Stimulated activated CD8-positive, alpha-beta memory T cell treated with anti-CD3 and anti-CD28 coated beads, Interleukin-7, amount 100 ng/mL, for 1 hour (primary cell): ENCODE results near the gene ITSN1.
"Not testable (repeated sequence)": the region's sequence is repeated elsewhere in the genome, so short reads cannot be mapped to it uniquely, and the experiment has no call there.

ENCODE experiments used
- DNase-seq, 2 donors: peaks; one replicate each; pipeline ENCODE4 v3.0.0-alpha.2; 2020; ENCODE audit warnings: low read depth in 2 of 2

The ITSN1 gene

DNA sequence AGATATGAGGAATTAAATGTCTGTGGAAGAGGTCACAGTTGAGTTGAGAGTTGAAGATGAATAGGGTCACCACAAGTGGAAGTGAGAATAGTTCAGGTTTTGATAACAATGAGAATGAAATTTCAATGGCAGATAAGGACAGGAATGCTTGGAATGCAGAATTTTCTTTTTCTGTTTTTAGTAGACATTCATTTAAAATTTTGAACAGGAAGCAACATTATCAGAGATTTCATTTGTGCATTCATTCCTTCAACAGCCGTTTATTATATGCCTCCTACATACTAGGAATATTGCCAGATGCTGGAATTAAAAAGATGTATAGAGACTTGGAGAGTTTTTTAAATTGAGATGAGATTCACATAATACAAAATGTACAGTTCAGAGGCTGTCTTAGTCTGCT, 126.8 kb downstream of the ITSN1 start:
- no peak for DNase-seq

DNA sequence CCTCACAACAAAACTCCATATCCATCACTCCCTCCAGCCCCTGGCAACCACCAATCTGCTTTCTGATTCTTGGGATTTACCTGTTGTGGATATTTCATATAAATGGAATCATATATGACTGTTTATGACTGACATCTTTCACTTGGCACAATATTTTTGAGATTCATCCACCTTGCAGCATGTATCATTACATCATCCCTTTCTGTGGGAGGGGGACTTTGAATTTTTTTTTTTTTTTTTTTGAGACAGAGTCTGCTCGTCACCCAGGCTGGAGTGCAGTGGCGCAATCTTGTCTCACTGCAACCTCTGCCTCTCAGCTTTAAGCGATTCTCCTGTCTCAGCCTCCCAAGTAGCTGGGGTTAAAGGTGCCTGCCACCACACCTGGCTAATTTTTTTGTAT, 128.2 kb downstream of the ITSN1 start:
- DNase-seq, result no peak

DNA sequence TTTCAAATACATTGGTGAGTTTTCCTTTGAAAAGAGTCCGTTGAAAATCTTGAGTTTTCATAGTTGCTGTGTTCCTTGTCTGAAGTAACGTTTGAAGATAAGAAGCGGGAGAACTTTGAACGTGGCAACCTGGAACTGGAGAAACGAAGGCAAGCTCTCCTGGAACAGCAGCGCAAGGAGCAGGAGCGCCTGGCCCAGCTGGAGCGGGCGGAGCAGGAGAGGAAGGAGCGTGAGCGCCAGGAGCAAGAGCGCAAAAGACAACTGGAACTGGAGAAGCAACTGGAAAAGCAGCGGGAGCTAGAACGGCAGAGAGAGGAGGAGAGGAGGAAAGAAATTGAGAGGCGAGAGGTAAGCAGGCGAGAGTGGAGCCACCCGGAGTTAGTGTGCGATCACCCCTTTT, 129.7 kb downstream of the ITSN1 start:
- DNase-seq, result no peak

DNA sequence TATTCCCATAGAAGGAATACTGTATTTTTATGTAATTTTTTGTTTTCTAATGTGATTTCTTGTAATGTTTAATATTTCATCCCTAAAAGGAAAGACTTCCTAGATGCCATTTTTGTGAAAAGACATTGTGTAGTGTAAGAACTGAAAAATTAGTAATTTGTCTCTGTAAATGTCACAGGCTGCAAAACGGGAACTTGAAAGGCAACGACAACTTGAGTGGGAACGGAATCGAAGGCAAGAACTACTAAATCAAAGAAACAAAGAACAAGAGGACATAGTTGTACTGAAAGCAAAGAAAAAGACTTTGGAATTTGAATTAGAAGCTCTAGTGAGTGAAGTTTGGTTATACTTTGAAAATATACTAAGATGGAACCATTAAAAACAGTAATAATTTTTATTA, 132.2 kb downstream of the ITSN1 start:
- DNase-seq, result no peak

DNA sequence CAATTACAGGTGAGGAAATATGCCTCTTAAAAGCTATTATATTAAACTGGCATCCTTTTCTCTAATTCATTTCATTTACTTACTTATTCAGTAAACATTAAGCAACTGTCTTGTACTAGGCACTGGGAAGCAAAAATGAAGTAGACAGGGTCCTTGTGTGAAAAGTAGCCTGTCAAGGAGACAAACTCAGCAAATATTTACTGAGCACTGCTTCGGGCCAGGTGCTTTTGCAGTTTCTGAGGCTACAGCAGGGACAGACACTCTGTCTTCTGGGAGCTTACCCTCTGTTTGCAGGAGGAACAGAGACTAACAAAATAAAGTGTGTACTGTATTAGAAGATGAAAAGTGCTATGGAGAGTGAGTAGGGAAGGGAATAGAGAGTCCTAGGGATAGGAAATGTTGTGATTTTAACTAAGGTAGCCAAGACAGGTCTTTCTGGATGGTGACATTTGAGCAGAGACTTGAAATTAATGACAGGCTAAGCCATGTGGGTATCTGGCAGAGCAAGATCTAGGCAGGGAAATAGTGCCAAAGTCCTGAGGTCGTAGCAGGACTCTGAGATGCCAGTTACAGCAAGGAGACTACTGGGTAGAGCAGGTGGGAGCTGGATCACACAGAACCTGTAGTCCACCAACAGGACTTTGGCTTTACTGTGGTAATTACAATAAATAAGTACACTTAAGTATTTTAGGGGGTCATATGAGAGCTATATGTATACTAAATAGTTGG, 133.0 kb downstream of the ITSN1 start:
- no peak for DNase-seq

DNA sequence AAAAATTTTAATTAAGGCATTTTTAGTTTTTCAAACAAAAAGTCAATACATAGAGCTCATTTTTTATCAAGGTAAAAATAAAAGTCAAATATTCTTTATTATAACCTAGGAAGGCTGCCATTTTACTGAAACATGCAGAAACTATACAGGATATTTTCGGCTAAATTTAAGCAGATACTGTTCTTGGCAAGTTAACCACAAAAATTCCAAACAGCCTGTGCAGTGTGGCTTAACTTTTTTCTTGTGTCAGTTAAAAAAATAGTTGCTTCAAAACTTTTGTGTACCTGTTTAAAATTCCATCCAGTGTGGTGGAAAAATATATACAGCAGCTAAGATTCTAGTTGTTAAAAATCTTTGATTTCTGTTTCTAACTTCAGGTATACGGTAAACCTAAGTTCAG, 138.3 kb downstream of the ITSN1 start:
- no peak for DNase-seq

DNA sequence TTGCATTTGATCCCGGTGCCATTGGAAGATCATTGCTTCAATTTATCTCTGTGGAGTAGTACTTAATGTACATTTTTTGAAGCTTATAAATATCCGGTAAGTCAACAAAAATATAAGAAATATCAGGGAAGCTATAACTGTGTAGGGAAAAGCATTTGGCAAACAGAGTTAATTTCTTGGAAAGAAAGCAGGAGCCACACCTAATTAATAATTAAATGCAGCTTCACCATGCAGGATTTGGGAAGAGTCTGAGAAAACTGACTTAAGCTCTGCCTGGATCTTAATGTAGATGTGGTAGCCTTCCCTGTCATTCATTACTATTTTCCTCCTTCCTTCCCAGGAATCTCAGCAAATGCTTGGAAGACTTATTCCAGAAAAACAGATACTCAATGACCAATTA, 138.8 kb downstream of the ITSN1 start:
- DNase-seq, result no peak

DNA sequence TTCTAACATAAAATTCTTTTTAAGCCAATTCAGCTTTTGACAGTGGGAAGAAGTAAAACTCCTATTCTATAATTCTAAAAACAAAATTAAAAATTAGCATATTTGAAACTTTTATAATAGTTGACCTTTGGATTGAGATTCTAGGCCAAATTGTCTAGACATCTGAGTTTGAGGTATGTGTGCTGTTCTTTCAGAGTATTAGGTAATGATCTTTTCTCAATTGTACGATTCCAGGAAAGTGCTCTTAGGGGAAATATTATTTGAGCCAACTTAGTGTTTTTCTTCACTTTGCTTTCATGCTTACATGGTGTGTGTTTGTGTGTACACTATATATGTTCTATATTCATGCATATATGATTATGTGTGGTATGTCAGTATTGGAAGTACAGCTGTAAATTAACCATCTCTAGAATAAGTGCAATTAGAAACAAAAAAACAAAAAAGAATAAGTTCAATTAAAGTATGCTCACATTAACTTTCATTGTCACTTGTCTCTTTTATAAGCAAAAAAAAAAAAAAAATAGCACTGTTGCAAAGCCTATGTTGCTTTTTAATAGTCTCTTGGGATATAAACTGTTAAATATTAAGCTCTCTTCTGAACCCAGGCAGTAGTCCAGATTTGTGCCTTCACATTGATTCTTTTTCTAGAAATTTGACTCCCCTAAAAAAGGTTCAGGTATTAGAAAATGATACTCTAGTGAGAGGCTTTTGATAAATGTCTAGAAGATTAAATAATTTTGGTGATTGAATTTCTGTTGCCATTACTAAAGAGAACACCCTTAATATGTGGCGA, 141.1 kb downstream of the ITSN1 start:
- DNase-seq, result no peak

DNA sequence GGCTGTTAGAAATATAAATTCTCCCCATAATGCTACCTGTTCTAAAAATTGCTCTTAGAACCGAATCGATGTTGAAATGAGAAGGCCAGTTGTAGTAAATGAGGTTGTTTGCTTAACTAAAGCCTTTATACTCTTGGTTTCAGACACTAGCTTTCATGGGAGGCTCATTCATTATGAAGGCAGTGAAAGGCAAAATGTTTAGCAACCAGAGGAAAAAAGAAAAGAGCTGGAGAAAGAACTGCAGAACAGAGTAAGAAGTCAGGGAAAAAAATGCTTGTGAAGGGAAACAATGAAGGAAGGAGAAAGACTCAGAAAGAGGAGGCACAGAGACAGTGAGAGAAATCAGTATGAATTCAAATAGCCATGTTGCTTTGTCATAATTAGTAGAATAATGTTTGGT, 145.1 kb downstream of the ITSN1 start:
- DNase-seq, result no peak

DNA sequence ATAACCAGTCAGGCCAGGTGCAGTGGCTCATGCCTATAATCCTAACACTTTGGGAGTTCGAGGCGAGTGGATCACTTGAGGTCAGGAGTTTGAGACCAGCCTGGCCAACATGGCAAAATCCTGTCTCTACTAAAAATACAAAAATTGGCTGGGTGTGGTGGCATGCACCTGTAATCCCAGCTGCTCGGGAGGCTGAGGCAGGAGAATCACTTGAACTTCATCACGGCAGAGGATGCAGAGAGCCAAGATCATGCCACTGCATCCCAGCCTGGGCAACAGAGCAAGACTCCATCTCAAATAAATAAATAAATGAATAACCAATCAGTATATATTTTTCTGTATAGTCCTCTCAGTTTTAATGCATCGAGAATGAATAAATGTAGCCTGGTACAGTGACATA, 146.1 kb downstream of the ITSN1 start:
- DNase-seq, result not testable (repeated sequence)

DNA sequence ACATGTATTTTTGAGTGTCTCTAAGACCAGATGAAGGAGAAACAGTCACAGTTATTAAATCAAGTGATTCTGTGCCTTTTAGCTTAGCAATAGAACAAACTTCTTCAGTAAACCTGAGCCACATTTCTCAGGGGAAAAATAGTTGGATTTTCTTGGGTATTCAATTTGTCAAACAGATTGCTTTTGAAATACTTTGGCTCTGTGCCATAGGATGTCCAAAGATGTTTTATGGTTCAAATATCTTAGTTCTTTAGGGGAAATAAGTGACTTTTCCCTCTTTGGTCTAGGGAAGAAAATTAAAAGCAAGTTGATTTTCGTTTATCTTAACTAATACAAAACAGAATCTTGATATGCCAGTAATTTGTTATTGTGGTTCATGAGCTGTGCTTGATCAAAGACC, 147.4 kb downstream of the ITSN1 start:
- no peak for DNase-seq

DNA sequence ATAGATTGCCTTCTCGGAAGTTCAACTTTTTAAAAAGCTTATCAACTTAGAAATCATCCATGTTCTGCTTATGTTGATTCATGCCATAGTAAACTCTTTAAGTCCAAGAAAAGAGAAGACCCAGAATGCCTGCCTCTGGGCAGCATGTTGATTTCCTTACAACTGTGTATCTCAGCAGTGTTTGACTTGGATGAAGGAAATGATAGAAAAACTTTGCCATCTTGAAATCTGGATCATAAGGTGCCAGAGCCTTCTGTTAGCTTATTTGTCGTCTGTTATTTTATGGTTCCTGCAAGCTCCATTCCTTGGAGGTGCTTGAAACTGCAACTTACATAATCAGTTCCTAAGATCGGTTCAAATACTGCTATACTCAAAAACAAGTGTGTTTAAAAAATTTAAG, 148.8 kb downstream of the ITSN1 start:
- no peak for DNase-seq

DNA sequence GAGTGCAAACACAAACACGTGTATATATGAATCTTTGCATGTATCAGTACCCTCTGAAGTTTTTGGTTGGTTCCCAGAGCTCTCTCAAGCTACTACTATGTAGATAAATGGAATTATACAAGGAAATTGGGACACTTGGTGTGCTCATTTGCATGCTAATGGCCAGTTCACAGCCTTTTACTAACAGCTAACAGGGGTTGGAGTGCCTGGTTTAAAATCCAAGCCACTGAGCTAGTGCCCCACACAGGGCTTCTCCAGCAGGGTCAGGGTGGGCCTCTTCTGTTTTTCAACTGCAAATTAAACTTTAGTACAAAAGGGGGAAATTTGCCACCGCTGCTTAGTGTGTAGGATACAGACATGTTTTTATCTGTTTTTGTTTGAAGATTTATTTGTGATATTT, 152.3 kb downstream of the ITSN1 start:
- no peak for DNase-seq

DNA sequence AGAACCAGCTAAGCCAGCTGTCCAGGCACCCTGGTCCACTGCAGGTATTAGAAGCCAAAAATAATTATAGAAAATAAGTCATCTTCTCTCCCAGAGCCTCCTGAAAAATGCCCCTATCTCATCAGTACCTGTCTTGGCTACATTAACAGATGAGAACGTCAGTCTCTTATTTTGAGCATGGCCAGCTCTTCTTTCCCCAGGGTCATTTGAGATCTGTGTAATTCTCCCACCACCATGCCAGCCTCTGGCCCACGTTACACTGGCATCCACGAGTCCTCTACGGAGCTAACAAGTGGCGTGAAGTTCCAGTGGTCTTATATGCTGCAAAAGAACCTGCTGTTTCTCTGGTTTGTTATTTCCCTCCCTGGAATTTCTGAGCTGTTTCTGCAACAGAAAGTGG, 155.3 kb downstream of the ITSN1 start:
- DNase-seq, result no peak

DNA sequence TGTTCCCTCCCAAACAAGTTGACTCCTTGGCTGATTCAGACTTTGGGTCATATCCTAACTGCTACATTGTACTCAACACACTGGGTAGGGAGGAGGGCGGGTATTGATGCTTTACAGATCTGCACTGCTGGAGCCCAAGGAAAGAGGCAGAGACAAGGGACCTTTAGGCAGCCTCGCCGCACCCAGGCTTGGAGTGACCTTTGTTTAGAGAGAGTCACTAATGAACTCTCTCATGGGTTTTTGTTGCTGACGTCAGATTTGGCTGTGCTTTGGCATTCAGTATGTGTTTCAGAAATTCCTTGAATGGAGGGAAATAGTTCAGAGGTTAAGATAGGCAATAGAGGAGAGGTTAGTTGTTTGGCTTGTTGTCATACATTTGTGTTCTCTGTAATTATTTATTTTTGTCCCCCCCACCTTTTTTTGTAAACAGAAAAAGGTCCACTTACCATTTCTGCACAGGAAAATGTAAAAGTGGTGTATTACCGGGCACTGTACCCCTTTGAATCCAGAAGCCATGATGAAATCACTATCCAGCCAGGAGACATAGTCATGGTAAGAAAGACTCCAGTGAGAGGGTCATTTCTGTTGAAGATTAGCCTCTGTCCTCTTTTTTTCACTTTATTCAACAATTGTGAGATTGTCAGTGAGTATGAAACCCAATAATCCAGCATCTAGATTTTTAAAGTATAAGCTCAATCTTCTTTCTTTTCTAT, 157.2 kb downstream of the ITSN1 start:
- DNase-seq, result no peak

DNA sequence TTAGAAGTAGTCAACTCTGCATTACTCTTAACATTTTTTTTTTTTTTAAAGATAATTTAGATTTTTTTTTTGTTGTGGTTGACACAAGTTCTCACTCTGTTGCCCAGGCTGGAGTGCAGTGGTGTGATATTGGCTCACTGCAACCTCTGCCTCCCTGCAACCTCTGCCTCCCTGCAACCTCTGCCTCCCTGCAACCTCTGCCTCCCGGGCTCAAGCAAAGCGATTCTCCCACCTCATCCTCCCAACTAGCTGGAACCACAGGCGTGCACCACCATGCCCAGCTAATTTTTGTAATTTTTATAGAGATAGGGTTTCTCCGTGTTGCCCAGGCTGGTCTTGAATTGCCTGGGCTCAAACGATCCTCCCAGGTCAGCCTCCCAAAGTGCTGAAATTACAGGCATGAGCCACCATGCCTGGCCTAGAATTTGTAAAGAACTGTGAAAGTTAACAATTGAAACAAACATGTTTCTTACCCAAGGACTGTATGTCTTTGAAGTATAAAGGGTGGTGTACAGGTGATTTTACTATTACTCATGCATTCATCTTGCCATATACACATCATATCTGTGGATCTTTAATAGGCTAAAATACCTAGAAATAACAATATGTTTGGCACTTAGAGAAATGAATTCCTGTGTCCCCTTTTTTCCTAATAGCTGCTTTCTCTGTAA, 158.6 kb downstream of the ITSN1 start:
- DNase-seq, result no peak

DNA sequence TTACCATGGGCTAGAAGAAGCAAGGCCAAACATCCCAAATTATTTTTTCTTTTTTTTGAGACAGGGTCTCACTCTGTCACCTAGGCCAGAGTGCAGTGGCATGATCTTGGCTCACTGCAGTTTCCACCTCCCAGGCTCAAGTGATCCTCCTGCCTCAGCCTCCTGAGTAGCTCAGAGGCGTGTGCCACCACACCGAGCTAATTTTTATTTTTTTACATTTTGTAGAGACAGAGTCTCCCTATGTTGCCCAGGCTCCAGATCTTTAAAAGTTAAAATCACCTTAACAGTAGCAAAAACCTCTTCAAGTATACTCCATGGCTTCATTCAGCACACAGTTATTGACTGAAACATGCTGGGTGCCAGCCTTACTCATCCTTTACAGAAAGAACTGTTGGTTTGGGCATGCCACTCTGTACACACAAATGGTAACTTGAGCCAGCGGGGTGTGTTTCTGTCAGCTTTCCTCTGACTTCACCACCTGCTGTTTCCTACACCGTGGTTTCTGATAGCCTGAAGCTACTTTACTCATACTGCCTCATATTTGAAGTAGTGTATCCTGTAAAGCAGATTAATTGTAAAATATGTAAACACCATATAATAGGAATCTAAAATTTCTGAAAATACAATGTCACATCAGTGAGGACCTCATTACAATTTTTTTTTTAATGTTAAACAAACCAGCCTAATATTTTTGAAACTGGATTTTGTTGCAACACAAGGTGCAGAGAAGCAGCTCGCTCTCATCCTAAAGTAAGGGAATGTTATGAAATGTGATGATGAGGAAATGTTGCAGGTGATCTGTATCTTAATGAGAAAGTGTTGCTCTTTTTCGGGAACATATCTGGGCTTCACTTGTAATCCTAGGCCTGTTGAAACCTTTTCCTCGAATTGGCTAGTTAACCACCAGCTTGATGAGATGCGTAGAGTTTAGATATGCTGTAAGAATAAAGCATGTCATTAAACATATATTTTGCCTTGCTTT, 159.4 kb downstream of the ITSN1 start:
- DNase-seq, result no peak

DNA sequence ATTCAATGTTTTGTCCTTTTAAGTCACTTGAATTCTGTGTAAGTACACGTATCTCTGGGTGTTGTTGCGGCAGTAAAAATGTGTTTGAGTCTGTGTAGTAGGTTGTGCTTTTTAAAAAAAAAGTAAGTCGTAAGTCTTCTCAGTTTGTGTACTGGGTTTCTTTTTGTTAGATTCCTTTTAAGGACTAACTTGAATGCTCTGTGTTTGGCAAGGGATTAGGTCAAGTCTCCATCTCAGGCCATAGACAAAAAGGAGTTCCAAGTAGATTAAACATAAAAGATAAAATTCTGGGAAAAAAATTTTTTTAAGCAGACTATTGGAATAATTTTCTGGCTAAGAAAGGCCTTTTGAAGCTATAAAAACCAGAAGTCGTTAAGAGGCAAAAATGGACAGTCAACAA, 160.2 kb downstream of the ITSN1 start:
- DNase-seq, result no peak

DNA sequence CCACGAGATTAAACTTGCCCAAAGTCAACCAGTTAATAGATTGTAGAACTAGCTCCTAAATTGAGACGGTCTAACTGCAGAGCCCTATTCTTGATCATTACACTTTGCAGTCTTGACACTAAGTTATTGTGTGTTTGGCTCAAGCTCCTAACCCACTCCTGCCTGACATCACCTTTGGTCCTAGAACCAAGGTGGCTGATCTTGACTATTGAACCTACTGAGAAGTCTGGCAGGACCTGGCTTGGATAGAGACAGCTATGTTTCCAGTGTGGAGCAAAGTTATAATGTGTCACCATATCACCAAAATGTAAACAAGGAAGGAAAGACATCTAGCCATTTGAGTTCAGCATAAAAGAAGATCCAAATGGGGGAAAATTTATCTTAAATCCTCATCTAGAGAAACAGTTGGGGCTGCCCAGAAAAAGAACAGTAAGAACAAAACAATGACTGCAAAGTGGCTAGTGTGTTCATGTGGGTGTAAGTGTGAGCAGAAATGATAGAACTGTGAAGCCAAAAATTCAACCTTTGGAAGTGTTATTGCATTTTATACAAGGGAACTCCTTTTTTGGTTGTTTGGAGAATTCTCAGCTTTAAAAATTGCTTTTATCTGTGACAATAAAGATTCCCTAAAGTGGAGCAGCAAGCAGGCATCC, 166.5 kb downstream of the ITSN1 start:
- DNase-seq, result no peak

DNA sequence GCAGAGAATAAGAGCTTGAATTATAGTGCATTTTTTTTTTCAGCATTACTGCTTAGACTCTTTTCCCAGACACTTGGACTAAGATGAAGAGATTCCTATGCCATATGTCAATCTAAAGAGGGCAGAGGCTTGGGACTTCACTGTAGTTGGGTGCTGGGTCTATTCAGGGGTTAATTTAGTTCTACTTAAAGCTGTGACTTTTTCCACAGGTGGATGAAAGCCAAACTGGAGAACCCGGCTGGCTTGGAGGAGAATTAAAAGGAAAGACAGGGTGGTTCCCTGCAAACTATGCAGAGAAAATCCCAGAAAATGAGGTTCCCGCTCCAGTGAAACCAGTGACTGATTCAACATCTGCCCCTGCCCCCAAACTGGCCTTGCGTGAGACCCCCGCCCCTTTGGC, 168.5 kb downstream of the ITSN1 start:
- DNase-seq, result no peak
